ENCODE measurements around the gene LDHA. TPM values are rescaled to one million over a fixed set of nuclear protein-coding genes. Genes with fewer than 3 reads are reported as not detected.
"Not testable (repeated sequence)": the region's sequence is repeated elsewhere in the genome, so short reads cannot be mapped to it uniquely, and the experiment has no call there.

LDHA gene
- total and polyA plus RNA-seq, 2 experiments from 2014 or later, result 2,912 to 5,221 TPM

DNA sequence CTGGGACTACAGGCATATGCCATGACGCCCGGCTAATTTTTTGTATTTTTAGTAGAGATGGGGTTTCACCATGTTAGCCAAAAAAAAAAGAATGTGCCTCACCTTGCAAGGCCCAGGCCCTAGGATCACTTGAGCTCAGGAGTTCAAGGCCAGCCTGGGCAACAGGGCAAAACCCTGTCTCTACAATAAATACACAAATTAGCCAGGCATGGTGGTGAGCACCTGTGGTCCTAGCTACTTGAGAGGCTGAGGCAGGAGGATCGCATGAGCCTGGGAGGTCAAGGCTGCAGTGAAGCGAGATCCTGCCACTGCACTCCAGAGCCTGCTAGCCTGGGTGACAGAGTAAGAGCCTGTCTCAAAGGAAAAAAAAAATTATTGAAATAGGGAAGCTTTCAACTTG is 9.7 kb downstream of the LDHA start:
- no peak overlapping the region for H3K9ac ChIP-seq
- H3K4me2 ChIP-seq (ENCODE audit: unreplicated experiment), result no peak overlapping the region
- no peak overlapping the region for H3K4me3 ChIP-seq
- no peaks in the 10 kb centered on the region for H3K9me2 ChIP-seq (ENCODE audit: insufficient read depth)
- 95 to 100% methylated on average over 4 of the region's 4 CpGs for WGBS, 2 experiments (ENCODE audit: low coverage in 1 of 2, low lambda C conversion rate in 2 of 2, missing lambda C conversion rate in 2 of 2)
- H3K9me3 ChIP-seq (ENCODE audit: low read depth), result no peaks in the 10 kb centered on the region
- H3K79me2 ChIP-seq (ENCODE audit: insufficient read depth), result peaks cover 36% of the 10 kb centered on the region
- TF ChIP-seq EZH2phosphoT487 (IDR thresholded peaks at IDR 0.05; ENCODE audit: insufficient read depth, low read depth), result no peak
- no peak for TF ChIP-seq EZH2 (IDR thresholded peaks at IDR 0.05; ENCODE audit: insufficient read depth, poor library complexity, severe bottlenecking)
- no peak for DNase-seq
- peaks cover 30% of the 10 kb centered on the region for H4K20me1 ChIP-seq (ENCODE audit: insufficient read depth)
- peaks cover 22% of the 10 kb centered on the region for H3K4me1 ChIP-seq (ENCODE audit: insufficient read depth)
- H3F3A ChIP-seq (ENCODE audit: insufficient read depth), result peaks cover 92% of the 10 kb centered on the region
- in situ Hi-C loops (cut with MboI), result no loop called here
- H3K27ac ChIP-seq, result 0 out of 2 replicates have a peak overlapping the region, but pooled peaks have one; percentile 5
- H3K36me3 ChIP-seq (ENCODE audit: low read depth), result peaks cover 86% of the 10 kb centered on the region
- no peaks in the 10 kb centered on the region for H3K27me3 ChIP-seq (replicated peaks; ENCODE audit: insufficient read depth)
- no peak overlapping the region for H2AFZ ChIP-seq

DNA sequence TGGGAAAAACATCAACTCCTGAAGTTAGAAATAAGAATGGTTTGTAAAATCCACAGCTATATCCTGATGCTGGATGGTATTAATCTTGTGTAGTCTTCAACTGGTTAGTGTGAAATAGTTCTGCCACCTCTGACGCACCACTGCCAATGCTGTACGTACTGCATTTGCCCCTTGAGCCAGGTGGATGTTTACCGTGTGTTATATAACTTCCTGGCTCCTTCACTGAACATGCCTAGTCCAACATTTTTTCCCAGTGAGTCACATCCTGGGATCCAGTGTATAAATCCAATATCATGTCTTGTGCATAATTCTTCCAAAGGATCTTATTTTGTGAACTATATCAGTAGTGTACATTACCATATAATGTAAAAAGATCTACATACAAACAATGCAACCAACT is 13.0 kb downstream of the LDHA start:
- H3F3A ChIP-seq (ENCODE audit: insufficient read depth), result peaks cover 86% of the 10 kb centered on the region
- H3K9ac ChIP-seq; H3K27me3 ChIP-seq (replicated peaks; ENCODE audit: insufficient read depth); in situ Hi-C loops (cut with MboI); H3K4me1 ChIP-seq (ENCODE audit: insufficient read depth); H3K9me3 ChIP-seq (ENCODE audit: low read depth); H2AFZ ChIP-seq; H3K4me2 ChIP-seq (ENCODE audit: unreplicated experiment); H3K4me3 ChIP-seq; H3K9me2 ChIP-seq (ENCODE audit: insufficient read depth): not testable (repeated sequence)
- peak; percentile 34 for DNase-seq
- 68 to 69% methylated on average over 3 of the region's 3 CpGs for WGBS, 2 experiments (ENCODE audit: low coverage in 1 of 2, low lambda C conversion rate in 2 of 2, missing lambda C conversion rate in 2 of 2)
- H3K36me3 ChIP-seq (ENCODE audit: low read depth), result peaks cover 58% of the 10 kb centered on the region
- peak overlapping the region; percentile 45 for H3K27ac ChIP-seq
- H4K20me1 ChIP-seq (ENCODE audit: insufficient read depth), result peaks cover 15% of the 10 kb centered on the region; the same call in 1 of the 2 replicates
- peaks cover 13% of the 10 kb centered on the region for H3K79me2 ChIP-seq (ENCODE audit: insufficient read depth)

DNA sequence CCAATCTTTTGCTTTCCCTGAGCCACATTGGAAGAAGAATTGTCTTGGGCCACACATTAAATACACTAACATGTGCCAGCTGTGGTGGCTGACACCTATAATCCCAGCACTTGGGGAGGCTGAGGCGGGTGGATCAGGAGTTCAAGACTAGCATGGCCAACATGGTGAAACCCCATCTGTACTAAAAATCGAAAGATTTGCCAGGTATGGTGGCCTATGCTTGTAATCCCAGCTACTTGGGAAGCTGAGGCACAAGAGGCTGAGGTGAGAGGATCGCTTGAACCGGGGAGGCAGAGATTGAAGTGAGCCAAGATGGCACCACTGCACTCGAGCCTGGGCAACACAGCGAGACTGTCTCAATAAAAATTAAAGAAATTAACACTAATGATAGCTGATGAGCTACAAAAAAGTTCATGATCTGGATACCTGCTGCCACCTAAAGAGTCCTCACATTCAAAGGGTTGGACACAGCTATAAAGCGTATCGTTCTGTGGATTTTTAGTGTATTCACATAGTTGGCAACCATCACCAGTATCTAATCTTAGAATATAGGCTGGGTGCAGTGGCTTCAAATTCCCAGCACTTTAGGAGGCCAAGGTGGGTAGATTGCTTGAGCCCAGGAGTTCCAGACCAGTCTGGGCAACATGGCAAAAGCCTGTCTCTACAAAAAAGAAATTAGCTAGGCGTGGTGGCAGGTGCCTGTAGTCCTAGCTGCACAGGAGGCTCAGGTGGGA is 14.4 kb downstream of the LDHA start:
- Histone ChIP-seq H3K9ac (no peak overlapping the region), H3K9me2 (ENCODE audit: insufficient read depth) (no peaks in the 10 kb centered on the region), H3K4me2 (ENCODE audit: unreplicated experiment) (no peak overlapping the region), H3K9me3 (ENCODE audit: low read depth) (no peaks in the 10 kb centered on the region), H3K27me3 (replicated peaks; ENCODE audit: insufficient read depth) (no peaks in the 10 kb centered on the region), H3K79me2 (ENCODE audit: insufficient read depth) (no peaks in the 10 kb centered on the region; the same call in 1 of the 2 replicates), H3K4me1 (ENCODE audit: insufficient read depth) (no peaks in the 10 kb centered on the region), H4K20me1 (ENCODE audit: insufficient read depth) (peaks cover 4% of the 10 kb centered on the region; the same call in 1 of the 2 replicates), H2AFZ (no peak overlapping the region), H3K36me3 (ENCODE audit: low read depth) (peaks cover 45% of the 10 kb centered on the region), H3K4me3 (no peak overlapping the region), H3K27ac (peak overlapping the region; percentile 45), H3F3A (ENCODE audit: insufficient read depth) (peaks cover 75% of the 10 kb centered on the region)
- DNase-seq, result peak; percentile 37
- in situ Hi-C loops (cut with MboI), result no loop called here
- 84 to 89% methylated on average over 9 of the region's 9 CpGs for WGBS, 2 experiments (ENCODE audit: low coverage in 1 of 2, low lambda C conversion rate in 2 of 2, missing lambda C conversion rate in 2 of 2)
- TF ChIP-seq EZH2phosphoT487 (IDR thresholded peaks at IDR 0.05; ENCODE audit: insufficient read depth, low read depth) (no peak), EZH2 (IDR thresholded peaks at IDR 0.05; ENCODE audit: insufficient read depth, poor library complexity, severe bottlenecking) (no peak)

DNA sequence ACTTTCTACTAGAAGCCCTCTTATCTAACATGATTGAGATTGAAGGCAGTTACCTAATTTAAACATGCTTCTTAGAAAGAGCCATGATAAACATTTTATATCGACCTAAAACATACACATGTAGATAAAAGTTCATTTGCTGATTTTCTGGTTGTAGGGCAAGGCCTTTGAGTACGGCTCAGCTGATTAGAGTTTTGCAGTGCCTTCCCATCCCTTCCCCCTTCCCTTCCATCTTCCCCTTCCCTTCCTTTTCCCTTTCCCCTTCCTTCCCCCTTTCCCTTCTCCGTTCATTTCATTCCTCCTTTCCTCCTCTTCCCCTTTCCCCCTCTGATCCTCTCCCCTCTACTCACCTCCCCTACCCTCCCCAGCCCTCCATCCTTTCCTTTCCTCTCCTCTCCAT is 22.1 kb downstream of the LDHA start:
- Histone ChIP-seq H3K4me1 (ENCODE audit: insufficient read depth) (no peaks in the 10 kb centered on the region), H3K4me3 (no peak overlapping the region), H3K27me3 (replicated peaks; ENCODE audit: insufficient read depth) (no peaks in the 10 kb centered on the region), H3K27ac (no peak overlapping the region), H3K79me2 (ENCODE audit: insufficient read depth) (no peaks in the 10 kb centered on the region), H3F3A (ENCODE audit: insufficient read depth) (peaks cover 5% of the 10 kb centered on the region; the same call in 1 of the 2 replicates), H4K20me1 (ENCODE audit: insufficient read depth) (no peaks in the 10 kb centered on the region), H3K36me3 (ENCODE audit: low read depth) (no peaks in the 10 kb centered on the region), H3K9ac (no peak overlapping the region), H3K9me2 (ENCODE audit: insufficient read depth) (no peaks in the 10 kb centered on the region), H3K9me3 (ENCODE audit: low read depth) (no peaks in the 10 kb centered on the region), H2AFZ (no peak overlapping the region), H3K4me2 (ENCODE audit: unreplicated experiment) (no peak overlapping the region)
- 86% methylated on average over 2 to 3 of the region's 3 CpGs for WGBS, 2 experiments (ENCODE audit: low coverage in 1 of 2, low lambda C conversion rate in 2 of 2, missing lambda C conversion rate in 2 of 2)
- in situ Hi-C loops (cut with MboI), result no loop called here
- TF ChIP-seq EZH2phosphoT487 (IDR thresholded peaks at IDR 0.05; ENCODE audit: insufficient read depth, low read depth) (no peak), EZH2 (IDR thresholded peaks at IDR 0.05; ENCODE audit: insufficient read depth, poor library complexity, severe bottlenecking) (no peak)
- no peak for DNase-seq

Measured in GM23248 (cell line).